Measurements from ENCODE around the gene ADSS2. TPM values are rescaled to one million over a fixed set of nuclear protein-coding genes. Genes with fewer than 3 reads are reported as not detected.
"Not testable (repeated sequence)": the region's sequence is repeated elsewhere in the genome, so short reads cannot be mapped to it uniquely, and the experiment has no call there.

The ADSS2 gene
- total RNA-seq, 1 experiment from 2014 or later = 76.7 TPM

DNA sequence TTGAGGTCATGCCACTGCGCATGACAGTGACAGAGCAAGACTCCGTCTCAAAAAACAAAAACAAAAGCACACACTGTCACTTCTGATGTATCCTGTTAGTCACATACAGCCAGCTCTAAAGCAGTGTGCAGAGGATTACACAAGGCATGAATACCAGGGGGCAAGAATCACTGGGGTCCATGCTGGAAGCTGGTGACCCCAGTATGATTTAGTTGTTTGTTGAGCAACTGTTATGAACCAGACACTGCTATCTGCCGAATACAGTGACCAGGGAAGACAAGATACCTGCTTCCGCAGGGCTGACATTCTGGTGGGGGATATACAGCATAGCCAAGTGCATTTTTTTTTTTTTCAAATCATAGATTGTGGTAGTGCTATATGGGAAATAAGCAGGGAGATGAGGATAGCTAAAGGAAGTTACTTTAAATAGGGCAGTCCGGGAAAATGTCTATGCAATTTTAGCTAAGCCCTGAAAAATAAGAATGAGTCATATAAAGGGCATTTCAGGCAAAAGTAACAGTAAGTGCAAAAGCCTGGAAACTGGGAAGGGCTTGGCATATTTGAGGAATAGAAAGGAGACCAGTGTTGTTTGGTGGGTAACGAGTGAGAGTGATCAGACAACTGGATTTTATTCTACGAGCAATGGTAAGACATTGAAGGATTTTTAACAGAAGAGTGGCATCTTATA, 69.7 kb downstream of the ADSS2 start:
- intact Hi-C loops (cut with micrococcal nuclease; ENCODE audit: unreplicated experiment) = no loop called here
- ChIA-PET CTCF (no interaction called here), POLR2A (ENCODE audit: unreplicated experiment) (interaction anchor here (0.8 kb wide), 1 partner anchor 256 kb away, joined by 9 read pairs; no protein-coding TSS in a partner anchor)
- H3K4me3 ChIP-seq = no peak overlapping the region
- H3K36me3 ChIP-seq (ENCODE audit: low read depth) = no peaks in the 10 kb centered on the region
- H3K79me2 ChIP-seq (ENCODE audit: low read depth) = no peaks in the 10 kb centered on the region
- DNase-seq = no peak
- no peaks in the 10 kb centered on the region for H3K27me3 ChIP-seq (ENCODE audit: insufficient read depth, low read depth)
- no peaks in the 10 kb centered on the region for H3K4me1 ChIP-seq (replicated peaks; ENCODE audit: insufficient read depth)
- TF ChIP-seq EZH2 (IDR thresholded peaks at IDR 0.05; ENCODE audit: low read depth) = no peak
- TF ChIP-seq, protein P1, sequence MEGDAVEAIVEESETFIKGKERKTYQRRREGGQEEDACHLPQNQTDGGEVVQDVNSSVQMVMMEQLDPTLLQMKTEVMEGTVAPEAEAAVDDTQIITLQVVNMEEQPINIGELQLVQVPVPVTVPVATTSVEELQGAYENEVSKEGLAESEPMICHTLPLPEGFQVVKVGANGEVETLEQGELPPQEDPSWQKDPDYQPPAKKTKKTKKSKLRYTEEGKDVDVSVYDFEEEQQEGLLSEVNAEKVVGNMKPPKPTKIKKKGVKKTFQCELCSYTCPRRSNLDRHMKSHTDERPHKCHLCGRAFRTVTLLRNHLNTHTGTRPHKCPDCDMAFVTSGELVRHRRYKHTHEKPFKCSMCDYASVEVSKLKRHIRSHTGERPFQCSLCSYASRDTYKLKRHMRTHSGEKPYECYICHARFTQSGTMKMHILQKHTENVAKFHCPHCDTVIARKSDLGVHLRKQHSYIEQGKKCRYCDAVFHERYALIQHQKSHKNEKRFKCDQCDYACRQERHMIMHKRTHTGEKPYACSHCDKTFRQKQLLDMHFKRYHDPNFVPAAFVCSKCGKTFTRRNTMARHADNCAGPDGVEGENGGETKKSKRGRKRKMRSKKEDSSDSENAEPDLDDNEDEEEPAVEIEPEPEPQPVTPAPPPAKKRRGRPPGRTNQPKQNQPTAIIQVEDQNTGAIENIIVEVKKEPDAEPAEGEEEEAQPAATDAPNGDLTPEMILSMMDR (conservative IDR thresholded peaks at IDR 0.05) = no peak
- no peak overlapping the region for H3K4me2 ChIP-seq
- H2AFZ ChIP-seq = no peak overlapping the region
- no peaks in the 10 kb centered on the region for H4K20me1 ChIP-seq (ENCODE audit: insufficient read depth)
- no TSS peak for BruUV-seq (replicated peaks)
- no peak overlapping the region for H3K27ac ChIP-seq
- no peaks in the 10 kb centered on the region for H3K9me2 ChIP-seq (ENCODE audit: insufficient read depth)
- H3K9me3 ChIP-seq (ENCODE audit: insufficient read depth, low read depth) = no peaks in the 10 kb centered on the region
- no peaks in the 10 kb centered on the region for H3F3A ChIP-seq (ENCODE audit: insufficient read depth, low read depth)

DNA sequence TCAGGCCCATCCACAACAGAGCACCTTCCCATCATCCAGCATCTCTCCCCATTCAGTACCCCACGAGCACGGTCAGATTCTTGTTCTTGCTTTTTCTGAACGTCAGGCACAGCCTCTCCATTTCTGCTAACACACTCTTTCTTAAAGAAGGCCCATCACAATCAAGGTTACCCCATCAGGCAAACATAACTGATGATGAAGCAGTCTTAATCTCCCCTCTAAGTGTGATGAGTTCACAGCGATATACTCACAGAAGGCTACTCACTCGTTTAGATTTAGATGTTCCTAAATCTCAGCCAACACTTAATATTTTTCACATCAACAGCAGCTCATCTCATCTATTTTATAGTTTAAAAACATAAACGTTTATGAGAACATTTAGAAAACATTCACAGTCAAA, 75.6 kb downstream of the ADSS2 start:
- BruUV-seq (replicated peaks) = no TSS peak
- CTCF ChIA-PET = no interaction called here

DNA sequence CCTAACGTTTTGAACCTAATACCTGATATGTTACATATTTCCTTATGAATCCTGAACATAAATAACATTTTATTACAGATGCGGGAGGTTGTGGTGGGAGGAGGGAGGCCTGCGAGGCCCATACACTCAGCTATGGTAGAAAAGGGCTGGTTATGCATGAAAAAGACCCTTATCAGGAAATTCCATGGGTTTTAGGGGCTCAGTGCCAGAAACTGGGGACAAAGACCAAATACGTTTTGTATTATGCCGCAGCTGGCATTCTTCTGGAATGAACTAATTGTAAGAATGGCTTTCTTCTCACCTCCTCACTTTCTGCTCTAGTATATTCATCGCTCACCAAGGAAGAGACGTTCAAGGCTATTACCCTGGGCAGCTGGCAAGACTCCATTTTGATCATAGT, 76.7 kb downstream of the ADSS2 start:
- CTCF ChIA-PET = no interaction called here
- H4K20me1 ChIP-seq (ENCODE audit: insufficient read depth) = no peaks in the 10 kb centered on the region
- POLR2A ChIA-PET (ENCODE audit: unreplicated experiment) = no interaction called here
- no peak overlapping the region for H3K4me3 ChIP-seq
- H3K9me2 ChIP-seq (ENCODE audit: insufficient read depth) = no peaks in the 10 kb centered on the region; the same call in 1 of the 2 replicates
- no peaks in the 10 kb centered on the region for H3K9me3 ChIP-seq (ENCODE audit: insufficient read depth, low read depth)
- H3K27ac ChIP-seq = no peak overlapping the region
- no peaks in the 10 kb centered on the region for H3K27me3 ChIP-seq (ENCODE audit: insufficient read depth, low read depth)
- no peak for TF ChIP-seq EZH2 (IDR thresholded peaks at IDR 0.05; ENCODE audit: low read depth)
- TF ChIP-seq, protein P1 (conservative IDR thresholded peaks at IDR 0.05) = no peak
- no peak overlapping the region for H2AFZ ChIP-seq
- H3K36me3 ChIP-seq (ENCODE audit: low read depth) = no peaks in the 10 kb centered on the region
- H3K4me2 ChIP-seq = no peak overlapping the region
- H3K4me1 ChIP-seq (replicated peaks; ENCODE audit: insufficient read depth) = no peaks in the 10 kb centered on the region
- H3F3A ChIP-seq (ENCODE audit: insufficient read depth, low read depth) = no peaks in the 10 kb centered on the region
- no TSS peak for BruUV-seq (replicated peaks)
- intact Hi-C loops (cut with micrococcal nuclease; ENCODE audit: unreplicated experiment) = no loop called here
- DNase-seq = no peak
- H3K79me2 ChIP-seq (ENCODE audit: low read depth) = no peaks in the 10 kb centered on the region

More for the DNA sequence above, 75.6 kb downstream of the ADSS2 start:
- H3K27me3 ChIP-seq (ENCODE audit: insufficient read depth, low read depth) = no peaks in the 10 kb centered on the region
- H3K27ac ChIP-seq = no peak overlapping the region
- POLR2A ChIA-PET (ENCODE audit: unreplicated experiment) = no interaction called here
- no peaks in the 10 kb centered on the region for H3F3A ChIP-seq (ENCODE audit: insufficient read depth, low read depth)
- H4K20me1 ChIP-seq (ENCODE audit: insufficient read depth) = no peaks in the 10 kb centered on the region
- intact Hi-C loops (cut with micrococcal nuclease; ENCODE audit: unreplicated experiment) = no loop called here
- DNase-seq = no peak
- H3K9me3 ChIP-seq (ENCODE audit: insufficient read depth, low read depth) = no peaks in the 10 kb centered on the region
- no peak overlapping the region for H2AFZ ChIP-seq
- H3K4me3 ChIP-seq = no peak overlapping the region
- H3K4me1 ChIP-seq (replicated peaks; ENCODE audit: insufficient read depth) = no peaks in the 10 kb centered on the region
- TF ChIP-seq, protein P1 (conservative IDR thresholded peaks at IDR 0.05) = no peak
- TF ChIP-seq EZH2 (IDR thresholded peaks at IDR 0.05; ENCODE audit: low read depth) = no peak
- no peaks in the 10 kb centered on the region for H3K36me3 ChIP-seq (ENCODE audit: low read depth)
- no peaks in the 10 kb centered on the region for H3K79me2 ChIP-seq (ENCODE audit: low read depth)
- H3K4me2 ChIP-seq = no peak overlapping the region
- no peaks in the 10 kb centered on the region; the same call in 1 of the 2 replicates for H3K9me2 ChIP-seq (ENCODE audit: insufficient read depth)

DNA sequence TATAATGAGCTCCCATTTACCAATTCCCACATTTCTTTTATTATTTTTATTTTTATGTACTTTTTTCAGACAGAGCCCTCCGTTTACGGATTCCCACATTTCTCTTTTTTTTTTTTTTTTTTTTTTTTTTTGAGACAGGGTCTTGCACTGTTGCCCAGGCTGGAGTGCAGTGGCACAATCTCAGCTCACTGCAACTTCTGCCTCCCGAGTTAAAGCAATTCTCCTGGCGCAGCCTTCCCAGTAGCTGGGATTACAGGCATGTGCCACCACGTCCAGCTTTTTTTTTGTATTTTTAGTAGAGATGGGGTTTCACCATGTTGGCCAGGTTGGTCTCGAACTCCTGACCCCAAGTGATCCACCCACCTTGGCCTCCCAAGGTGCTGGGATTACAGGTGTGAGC, 77.2 kb downstream of the ADSS2 start:
- H3K9me3 ChIP-seq (ENCODE audit: insufficient read depth, low read depth); H3K4me3 ChIP-seq; H3K27me3 ChIP-seq (ENCODE audit: insufficient read depth, low read depth); DNase-seq; H2AFZ ChIP-seq; H3K36me3 ChIP-seq (ENCODE audit: low read depth); CTCF ChIA-PET; H3K79me2 ChIP-seq (ENCODE audit: low read depth); H3K9me2 ChIP-seq (ENCODE audit: insufficient read depth); H3K4me1 ChIP-seq (replicated peaks; ENCODE audit: insufficient read depth); H3K27ac ChIP-seq; H4K20me1 ChIP-seq (ENCODE audit: insufficient read depth); POLR2A ChIA-PET (ENCODE audit: unreplicated experiment); H3K4me2 ChIP-seq; H3F3A ChIP-seq (ENCODE audit: insufficient read depth, low read depth); BruUV-seq (replicated peaks); intact Hi-C loops (cut with micrococcal nuclease; ENCODE audit: unreplicated experiment): not testable (repeated sequence)

Data from PC-9 (cell line).